GM12872 (cell line): ENCODE data around the gene PARM1.

Source experiments
- CTCF ChIP-seq: IDR thresholded peaks from 3 replicates; pipeline ENCODE4 v1.5.1; 2011; ENCODE audit warnings: low read depth, mild to moderate bottlenecking, low read length, moderate library complexity; ENCODE audit not compliant: insufficient read depth

Gene PARM1

GRCh38 chr4:74982546-74983252 is 49.8 kb downstream of the PARM1 start:
- TF ChIP-seq CTCF = no peak

DNA sequence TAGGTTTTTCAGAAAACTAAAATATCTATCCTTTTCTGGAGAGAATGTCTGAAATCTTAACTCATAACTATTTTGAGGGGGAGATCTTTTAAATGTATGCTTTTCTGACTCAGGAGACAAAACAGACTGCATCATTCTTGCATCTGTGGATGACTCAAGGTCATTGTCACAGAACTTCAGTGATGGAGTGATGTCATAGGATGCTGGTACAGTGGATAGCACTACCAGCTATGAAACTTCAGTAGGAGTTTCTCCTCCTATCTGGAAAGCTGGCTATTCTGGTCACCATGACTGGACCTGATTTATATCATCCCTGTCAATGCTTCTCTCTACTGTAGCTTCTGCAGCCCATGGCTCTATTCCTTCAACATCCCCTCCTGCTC is 50.3 kb downstream of the PARM1 start:
- no peak for TF ChIP-seq CTCF

DNA sequence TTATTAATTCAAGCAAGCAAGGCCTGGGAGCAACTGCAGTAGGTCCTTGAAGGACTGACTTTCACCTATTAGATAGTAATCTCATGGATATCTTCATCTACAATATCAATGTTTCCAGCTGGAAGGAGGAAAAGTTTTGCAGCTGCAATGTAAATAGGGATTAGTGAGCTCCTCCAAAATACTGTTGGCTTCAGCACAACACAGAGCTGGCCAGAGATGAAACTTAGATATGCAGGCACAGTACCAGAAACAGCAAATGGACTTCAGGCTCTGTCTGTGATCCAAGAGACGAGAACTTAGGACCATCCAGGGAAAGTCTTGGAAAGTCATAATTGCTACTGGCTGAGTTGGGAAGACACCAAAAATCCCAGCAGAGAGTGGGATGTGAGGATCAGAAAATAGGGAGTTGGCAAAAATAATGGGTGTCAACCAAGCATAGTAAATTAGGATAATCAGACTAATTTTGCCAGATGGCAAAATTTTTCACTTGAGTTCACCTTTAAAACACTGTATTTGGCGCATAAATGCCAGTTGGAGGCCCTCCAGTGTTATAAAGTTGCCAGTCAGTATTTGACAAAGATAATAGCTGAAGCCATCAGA is 57.5 kb downstream of the PARM1 start:
- TF ChIP-seq CTCF = no peak

DNA sequence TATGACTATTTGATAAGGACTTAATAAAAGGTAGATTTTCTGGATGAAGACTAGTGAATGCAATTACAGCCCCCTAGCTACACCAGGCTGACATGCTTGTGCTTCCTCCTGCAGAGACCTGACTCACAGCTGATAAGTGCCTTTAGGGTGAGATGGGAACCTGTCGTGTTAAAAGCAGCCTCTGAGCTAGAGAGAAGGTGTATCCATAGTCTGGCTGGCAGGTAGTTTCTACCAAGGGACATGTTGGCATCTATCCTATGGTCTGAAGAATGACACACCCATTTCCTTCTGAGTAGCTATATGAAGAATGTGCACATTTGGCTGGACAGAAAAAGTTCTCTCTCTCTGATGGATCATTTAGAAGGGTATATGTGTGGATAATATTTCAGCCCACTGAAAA is 64.1 kb downstream of the PARM1 start:
- TF ChIP-seq CTCF = no peak

DNA sequence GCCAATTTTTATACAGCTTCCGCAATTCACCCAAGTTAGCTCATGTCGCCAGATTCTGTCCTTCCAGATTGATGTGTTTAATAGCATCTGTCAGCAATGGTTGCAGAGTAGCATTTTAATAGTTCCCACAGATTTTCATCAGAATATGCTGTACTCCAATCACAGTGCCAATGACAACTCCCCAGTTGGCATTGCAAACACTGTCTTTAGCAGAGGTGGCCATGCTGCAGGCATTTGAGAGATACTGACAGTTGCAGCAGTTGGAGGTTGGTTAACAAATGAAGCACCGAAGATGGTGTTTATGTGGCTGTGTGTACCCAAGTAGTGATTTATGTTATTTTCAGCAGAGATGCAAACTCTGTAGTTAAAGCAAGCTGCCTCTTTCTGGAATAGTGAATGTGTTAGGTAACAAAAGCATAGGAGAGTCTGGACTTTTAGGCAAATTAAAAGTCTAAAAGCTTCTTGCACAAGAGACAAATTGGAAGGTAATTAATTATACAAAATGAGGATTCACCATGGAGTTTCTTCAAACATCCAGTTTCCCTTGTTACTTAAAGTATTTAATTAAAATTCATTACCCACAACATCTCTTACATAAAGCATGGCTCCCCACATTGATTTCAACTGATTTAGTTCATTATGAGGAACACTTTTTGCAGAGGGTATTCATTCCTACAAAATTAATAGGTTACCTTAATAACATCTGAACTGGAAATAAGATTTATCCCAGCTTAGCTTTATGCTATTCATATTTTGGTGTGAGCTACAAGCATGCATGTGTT is 65.2 kb downstream of the PARM1 start:
- no peak for TF ChIP-seq CTCF

DNA sequence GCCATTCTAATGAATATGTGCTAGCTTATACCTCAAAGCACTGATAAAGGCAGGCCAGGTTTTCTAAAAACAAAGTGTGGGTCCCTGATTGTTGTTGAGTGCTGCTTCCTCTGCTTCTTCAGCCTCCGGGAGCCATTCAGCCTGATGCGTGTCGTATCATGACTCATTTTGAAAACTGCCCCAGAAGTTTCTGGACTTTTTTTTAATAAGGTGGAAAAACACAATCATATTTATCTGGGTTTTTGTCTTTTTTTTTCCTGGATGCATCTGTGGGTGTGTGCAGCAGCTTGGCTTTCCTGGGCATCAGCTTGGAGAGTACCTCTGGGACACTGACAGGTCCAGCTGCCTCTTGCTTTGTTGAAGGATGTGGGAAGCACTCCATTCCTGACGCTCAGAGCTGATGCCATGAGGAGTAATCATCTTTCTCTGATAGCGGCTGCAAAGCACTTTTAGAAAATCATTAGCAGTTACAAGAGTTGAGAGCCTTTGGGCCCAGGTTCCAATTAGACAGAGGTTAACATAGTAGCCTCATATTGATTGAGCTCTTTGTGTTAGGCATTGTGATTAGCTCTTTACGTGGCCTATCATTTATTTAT is 66.9 kb downstream of the PARM1 start:
- TF ChIP-seq CTCF = no peak

GRCh38 chr4:75001871-75002270 is 69.0 kb downstream of the PARM1 start:
- TF ChIP-seq CTCF = no peak
